Activated naive CD8-positive, alpha-beta T cell treated with anti-CD3 and anti-CD28 coated beads, Interleukin-2, amount 50 U/mL, for 16 hours (primary cell): ENCODE measurements around the gene TMEM161A.
A peak's percentile ranks its signal among the peaks of the same experiment; 100 is the strongest.
"Not testable (repeated sequence)": the region's sequence is repeated elsewhere in the genome, so short reads cannot be mapped to it uniquely, and the experiment has no call there.

Experiments used
- DNase-seq: peaks from one replicate; pipeline ENCODE4 v3.0.0-alpha.2; 2020; ENCODE audit warnings: low read depth, low spot score

TMEM161A gene

DNA sequence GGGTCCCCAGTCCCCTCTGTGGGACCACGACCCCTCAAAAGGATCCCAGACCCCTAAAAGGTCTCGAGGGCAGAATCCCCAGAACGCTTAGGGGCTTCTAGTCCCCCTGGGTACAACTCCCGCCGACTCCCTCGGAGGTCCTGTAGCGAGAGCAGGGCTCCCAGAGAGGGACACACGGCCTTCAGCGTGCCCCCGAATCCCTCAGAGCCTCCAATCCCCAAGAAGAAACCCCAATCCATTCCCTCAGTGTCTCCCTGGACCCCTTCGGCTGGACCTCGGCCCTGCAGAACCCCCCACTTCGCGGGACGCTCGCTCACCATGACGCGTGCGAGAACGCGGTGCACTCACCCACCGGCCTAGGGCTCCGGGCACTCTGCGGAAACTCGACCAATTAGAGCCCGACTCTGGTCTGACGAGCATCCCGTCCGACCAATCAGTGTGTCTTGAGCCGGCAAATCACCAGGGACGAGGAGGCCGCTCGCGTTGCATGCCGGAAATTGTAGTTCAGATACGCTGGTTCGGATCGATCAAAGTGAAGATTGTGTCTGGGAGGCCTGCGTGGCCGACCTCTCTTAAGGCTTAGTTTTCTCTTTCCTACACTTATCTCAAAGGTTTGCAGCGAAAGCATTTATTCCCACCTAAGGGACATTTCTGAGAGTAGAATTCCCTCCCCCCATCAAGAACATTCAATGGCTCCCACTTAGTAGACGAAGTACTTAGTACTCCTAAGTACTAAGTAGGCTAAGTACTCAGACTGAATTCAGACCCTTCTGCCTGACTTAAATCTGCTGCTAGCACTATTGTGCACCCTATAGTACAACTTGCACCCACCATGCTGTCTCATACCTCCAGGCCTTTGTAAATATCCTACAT lies at the start of gene TMEM161A:
Gene TMEM161A, minus strand, starts transcription at position 370 of the 873 bp plus-strand sequence. Its CDS starts 50 bp downstream, at position 320.
- DNase-seq = peak; percentile 95

DNA sequence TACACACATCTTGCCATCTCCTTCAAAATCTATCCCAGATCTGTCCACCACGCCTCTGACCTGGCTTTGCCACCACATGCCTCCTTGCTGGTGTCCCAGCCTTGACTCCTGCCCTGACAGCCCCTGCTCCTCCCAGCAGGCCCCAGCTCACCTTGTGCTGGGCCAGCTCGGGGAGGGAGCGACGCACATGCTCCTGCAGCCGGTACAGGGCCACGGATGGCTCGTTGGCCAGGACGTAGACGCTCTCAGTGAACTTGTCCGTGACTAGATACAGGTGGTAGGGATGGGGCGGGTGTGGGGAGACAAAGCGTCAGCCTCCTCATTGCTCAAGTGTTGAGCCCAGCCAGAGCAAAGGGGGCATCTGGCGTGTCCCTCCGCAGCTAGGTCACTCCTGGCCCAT lies 48.5 kb upstream of the TMEM161A start:
- no peak for DNase-seq

DNA sequence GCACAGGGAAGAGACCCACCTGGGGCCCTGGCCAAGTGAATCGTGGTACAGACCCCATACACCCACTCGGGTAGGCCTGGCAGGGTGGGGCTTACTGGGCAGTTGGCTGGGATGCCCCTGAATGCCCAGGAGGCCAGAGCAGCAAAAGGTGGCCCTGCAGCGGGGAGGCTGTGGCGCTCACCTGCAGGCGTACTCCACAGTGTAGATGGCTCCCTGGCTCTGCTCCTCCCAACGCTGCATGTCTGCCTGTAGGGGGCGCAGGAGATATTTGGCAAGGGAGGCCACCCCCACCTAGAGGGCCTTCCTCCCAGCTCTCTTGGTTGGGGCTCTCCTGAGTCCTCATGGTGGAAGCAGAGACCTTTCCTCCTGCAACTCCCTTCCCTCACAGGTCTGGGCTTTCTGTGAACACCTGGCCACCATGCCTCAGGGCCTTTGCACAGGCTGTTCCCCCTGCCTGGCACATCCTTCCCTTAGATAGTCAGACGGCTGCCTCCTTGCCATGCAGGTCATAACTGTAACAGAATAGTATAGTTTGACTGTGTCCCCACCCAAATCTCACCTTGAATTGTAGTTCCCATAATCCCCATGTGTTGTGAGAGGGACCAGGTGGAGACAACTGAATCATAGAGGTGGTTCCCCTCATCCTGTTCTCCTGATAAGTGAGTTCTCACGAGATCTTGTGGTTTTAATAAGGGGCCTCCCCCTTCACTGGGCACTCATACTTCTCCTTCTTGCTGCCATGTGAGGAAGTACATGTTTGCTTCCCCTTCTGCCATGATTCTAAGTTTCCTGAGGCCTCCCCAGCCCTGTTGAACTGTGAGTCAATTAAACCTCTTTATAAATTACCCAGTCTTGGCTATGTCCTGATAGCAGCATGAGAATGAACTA lies 47.8 kb upstream of the TMEM161A start:
- DNase-seq = peak; percentile 44

DNA sequence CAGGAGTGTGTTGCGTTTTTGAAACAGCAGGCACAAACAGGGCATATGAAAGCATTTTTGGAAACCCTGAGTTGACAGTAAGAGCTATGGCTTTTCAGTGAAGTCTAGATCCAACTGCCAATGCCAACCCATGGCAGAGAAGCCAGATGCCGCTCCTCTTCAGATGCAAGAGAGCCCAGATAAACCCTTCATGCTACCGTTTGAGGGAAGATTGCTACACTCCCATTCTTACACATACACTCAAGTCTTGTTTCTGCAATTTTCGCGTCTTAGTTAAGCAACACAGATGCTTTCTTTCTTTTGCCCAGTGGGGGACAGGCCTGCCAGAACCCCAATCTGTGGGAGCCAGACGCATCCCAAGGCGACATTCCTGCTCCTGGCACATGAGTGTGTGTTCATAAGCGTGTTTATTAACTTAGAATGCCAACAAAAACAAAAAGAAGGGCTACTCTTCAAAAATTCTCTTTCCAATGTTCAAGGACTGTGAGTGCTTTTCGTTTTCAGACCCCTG lies 43.3 kb upstream of the TMEM161A start:
- DNase-seq = no peak

DNA sequence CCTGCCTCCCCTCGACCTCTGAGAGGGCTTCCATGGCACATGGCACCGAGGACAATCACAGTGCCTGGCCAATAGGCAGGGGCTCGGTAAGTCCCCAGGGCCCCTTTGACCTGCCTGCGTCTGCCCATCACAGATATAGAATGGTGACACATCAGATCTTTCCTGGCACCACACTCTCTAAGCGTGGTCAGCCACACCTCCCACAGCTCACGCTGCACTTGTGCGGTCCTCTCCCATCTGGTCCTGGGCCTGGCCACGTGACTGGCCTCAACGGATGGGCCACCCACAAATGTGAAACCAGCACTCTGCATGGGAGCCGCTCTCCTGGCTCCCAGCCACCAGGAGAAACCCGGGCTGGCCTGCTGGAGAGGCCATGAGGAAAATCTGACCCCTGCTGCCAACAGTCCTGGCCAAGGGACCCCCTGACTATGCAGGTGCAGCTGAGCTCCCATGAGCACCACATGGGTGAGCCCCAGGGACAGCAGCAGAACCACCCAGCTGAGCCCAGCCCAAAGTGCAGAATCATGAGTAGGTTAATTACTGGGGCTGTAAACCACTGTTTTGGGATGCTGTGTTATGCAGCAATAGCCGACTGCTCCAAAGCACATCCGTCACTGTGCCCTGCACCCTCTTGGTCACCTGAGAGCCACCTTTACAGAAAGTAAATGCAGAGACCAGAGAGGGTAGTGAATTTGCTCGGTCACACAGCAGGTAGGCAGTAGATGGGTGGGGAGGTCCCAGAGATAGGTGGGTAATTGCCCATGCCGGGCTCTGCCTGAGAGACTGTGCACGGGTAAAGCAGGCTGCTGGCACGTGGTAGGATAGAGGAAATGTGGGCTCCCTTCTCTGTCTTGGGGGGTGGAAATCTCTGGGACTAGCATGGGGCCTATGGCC lies 41.5 kb upstream of the TMEM161A start:
- DNase-seq = no peak

DNA sequence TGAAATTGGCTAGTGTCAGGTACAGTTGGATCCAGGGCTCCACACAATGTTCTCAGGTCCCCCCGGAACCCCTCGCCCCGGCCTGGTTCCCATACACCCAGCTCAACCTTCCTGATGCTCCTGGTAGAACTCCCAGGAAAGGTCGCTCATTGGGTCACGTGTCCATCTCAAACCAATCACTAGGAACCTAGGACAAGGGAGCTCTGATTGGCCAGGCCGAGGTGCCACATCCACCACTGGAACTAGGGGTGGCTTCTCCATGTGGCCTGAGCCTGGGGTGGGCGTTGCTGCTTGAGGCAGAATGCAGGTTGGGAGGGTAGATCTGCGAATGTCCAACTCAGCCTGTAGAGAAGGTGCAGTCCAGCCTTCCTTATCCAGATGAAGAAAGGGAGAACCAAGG lies 38.7 kb upstream of the TMEM161A start:
- DNase-seq = no peak

DNA sequence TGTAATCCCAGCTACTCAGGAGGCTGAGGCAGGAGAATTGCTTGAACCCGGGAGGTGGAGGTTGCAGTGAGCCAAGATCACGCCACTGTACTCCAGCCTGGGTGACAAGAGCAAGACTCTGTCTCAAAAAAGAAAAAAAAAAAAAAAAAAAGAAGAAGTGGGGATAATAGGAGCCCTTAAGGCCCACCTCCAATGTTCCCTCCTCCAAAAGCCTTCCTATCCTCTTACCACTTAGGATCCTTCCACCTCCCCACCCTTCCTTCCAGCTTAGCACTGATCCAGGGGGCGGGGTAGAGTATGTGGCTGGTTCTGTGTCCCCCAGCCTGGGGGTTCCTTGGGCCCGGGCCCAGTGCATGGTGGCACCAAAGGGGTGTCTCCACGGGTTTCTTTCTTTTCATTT lies 35.0 kb upstream of the TMEM161A start:
- DNase-seq = not testable (repeated sequence)

DNA sequence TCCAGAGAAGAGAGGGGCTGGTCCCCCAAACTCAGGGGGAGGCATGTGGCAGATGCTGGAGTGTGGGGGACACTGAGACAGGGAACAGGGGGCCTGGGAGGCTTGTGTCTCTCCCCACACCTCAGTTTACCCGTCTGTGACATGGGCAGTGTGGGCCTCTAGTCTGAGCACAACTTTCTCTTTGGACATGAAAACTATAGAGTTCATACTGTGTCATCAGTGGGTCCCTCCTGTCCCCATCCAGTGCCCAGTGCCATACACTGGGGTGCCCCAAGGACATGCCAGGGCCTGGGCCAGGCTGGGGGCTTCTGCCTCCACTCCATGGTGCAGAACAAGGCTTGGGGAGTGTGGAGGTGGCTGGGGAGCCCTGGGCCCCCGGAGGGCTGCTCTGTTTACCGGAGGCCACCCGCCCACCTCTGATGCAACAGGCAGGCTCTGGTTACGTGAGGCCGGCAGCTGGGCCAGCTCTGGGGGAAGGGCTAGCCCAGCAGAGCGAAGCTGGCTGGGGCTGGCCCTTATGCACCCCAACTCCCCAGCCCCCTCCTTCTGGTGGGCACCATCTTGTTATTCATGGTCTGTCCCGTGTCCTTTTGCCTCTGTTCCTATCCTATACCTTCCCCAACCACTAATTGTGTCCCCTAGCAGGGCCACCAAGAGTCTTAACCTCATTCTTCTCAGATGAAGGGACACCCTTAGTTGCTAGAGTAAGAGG lies 33.7 kb upstream of the TMEM161A start:
- no peak for DNase-seq

DNA sequence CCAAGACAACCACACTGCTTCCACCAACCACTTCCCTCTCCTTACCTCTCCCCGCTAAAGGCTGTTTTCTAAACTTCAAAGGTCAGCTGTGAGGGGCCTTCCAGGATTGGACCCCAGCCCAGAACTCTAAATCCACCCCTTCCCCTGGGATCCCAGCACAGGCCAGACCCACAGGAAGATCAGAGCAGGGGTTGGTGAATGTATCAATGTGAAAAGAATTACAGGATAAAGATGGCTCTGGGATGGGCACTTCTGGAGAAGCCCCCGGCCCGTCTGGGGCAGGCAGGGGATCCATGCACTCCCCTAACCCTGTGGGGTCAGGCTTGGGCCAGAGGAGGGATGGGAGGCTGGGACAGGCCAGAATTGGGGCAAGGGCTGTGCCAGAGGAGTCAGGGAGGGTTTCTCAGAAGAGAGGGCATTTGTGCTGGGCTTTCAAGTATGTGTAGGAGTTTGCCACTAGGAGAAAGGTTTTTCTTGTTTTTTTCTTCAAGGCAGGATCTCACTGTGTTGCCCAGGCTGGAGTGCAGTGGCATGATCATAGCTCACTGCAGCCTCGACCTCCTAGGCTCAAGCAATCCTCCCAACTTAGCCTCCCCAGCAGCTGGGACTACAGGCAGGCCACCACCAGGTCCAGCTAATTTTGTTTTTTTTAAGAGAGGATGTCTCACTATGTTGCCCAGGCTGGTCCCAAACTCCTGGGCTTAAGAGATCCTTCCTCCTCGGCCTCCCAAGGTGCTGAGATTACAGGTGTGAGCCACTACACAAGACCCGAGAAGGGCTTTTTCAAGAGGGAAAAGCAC lies 32.8 kb upstream of the TMEM161A start:
- no peak for DNase-seq

DNA sequence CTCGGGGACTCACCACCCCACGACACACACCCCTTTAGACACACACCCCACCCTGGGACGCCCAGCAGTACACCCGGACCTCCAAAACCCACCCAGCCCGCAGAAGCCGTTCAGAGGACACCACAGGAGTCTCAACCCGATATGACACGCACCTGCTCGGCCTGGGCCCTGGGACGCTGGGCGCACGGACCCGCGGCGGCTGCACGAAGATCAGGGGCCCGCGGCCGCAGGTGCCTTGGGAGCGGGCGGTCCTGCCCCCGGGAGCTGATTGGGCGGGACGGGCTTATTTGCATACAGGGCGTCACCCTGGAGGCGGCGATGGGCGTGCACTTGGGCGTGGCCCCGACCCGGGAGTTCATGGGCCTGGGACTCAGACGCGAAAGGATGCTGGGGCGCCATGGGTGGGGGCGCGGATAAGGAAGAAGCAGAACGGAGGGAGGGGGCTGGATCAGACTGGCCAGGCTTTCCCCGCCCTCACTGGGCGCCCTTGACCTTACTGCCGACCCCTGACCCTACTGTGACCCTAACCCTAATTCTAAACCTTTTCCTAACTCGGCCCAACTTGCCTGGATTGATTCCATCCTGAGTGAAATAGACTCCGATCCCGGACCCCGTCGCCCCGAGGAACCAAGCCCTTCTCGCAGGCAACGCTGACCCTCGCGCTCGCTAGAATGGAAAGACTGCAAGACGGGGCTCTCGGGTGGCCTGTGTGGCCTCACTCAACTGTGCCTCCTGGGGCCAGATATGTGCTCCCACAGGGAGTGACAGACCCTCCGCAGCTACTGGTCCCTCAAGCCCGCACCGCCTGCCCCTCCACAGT lies 32.0 kb upstream of the TMEM161A start, which contains the start of gene MEF2B:
Gene MEF2B, minus strand, starts transcription at position 211 of the 820 bp plus-strand sequence. CDS start 19,528 bp downstream, outside the sequence.
- DNase-seq = peak; percentile 57

DNA sequence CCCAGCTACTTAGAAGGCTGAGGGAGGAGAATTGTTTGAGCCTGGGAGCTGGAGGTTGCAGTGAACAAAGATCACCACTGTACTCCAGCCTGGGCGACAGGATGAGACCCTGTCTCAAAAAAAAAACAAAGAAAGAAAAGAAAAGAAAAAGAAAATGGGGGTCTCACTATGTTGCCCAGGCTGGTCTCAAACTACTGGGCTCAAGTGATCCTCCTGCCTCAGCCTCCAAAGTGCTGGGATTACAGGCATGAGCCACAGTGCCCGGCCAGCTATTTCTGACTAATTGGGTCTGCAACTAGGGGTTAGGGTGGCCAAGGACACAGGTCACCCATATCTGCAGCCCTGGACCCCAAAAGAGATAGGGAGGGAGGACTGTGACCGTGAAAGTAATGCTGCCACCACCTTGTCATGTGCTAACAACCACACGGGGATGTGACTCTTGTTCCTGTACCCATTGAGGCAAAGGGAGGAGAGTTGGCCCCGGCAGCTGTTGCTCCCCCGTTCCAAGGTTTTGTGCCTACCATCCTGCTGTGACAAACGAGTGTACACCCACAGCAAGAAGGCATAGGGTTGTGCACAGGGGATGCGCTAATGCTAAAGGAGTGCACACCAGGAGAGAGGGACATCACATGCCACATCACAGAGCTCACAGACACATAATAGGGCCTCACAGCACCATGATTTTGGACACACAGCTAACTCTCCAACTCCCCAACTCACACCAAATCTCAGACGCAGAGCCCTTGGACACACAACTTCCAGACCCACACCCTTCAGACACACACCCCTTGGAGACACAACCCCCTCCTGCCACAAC lies 31.2 kb upstream of the TMEM161A start:
- no peak for DNase-seq

DNA sequence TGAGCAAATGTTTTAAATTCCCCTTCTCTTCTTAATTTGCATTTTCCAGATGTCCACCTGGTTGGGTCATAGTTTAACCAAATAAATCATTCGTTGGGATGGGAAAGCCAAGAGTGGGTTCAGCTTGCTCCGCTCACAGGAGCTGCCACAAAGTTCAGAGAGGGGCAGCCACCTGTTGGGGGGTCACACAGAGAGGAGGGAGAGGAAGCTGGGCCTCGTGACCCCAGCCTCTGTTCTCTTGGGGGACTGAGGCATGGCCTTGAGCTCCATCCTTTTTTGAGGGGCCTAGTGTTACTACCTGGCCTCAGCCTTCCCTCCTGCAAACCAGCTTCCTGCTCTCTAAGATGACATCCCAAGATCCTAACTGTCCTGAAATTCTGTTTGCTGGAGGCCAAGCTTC lies 29.3 kb upstream of the TMEM161A start:
- no peak for DNase-seq

DNA sequence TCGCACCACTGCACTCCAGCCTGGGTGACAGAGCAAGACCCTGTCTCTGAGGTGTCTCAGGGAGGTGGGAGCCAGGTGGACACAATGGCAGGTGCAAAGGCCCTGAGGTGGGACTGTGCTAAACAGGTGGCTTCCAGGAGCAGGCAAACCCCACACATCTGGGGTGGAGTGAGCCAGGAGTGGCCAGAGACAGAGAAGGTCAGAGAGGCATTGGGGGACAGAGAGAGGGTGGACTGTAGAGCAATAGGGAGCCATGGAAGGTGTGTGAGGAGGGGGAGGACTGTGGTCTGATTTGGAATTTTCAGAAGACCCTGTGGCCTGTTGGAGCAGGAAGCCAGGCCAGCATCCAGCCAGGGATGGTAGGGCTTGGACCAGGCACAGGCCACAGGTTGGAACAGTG lies 27.1 kb upstream of the TMEM161A start:
- no peak for DNase-seq

DNA sequence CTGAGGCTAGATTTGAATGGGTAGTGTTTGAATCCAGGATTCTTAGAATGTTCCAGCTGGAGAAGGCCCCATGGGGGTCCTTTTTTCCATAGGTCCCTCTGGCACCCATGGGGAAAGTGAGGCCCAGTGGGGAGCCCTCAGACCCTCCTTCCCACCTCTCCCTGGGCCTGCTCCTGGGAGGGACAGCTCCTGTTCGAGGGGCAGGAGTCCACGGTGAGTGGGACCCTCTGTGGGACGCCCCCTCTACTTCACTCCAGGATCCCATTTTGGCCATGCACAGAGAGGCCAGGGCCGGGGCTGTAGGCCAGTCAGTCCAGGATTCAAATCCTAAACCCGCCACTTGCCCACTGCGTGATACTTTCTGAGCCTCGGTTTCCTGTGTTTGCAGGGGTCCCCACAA lies 24.2 kb upstream of the TMEM161A start:
- DNase-seq = no peak

DNA sequence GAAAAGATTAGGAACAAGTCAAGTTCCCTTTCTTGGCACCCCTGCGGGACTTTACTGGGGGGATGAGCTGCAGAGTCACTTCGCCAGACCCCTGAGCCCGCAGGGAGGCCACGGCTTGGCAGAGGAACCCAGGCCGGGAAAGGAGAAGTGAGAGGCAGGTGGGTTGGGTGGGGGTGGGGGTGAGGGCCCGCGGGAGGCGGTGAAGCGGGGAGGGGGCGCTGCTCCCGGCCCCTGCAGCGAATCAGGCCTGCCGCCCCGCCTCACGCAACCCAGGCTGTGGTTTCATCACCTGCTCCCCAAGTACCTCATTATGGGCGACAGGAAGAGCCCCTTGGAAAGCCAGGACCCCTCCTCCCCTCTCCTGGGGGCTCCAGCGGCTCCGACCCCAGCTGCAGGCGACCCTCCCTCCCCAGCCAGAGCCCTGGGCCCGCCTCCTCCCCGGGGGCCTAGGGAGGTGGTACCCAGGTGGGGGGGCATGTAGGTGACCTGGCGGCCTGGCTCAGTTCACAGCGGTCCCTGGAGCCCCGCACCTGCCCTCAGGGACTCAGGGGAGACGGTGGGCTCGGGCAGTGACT lies 22.3 kb upstream of the TMEM161A start:
- no peak for DNase-seq

DNA sequence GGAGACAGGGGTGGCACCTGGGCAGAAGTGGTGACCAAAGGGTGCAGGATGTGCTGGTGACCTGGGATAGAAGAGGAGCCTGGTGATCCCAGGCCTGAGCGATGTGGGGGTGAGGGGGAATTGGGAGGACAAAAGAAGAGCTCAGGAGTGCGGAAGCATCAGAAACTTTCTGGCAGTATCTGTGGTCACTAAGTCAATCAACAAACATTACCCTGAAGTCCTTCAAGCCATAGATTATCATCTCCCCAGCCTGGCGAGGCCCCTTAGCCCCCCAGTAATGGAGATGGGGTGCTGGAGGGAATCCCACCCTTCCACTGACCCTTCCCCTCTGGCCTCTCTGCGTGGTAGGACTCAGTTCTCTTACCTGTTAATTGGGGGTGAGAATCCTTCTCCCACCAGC lies 21.3 kb upstream of the TMEM161A start:
- no peak for DNase-seq

DNA sequence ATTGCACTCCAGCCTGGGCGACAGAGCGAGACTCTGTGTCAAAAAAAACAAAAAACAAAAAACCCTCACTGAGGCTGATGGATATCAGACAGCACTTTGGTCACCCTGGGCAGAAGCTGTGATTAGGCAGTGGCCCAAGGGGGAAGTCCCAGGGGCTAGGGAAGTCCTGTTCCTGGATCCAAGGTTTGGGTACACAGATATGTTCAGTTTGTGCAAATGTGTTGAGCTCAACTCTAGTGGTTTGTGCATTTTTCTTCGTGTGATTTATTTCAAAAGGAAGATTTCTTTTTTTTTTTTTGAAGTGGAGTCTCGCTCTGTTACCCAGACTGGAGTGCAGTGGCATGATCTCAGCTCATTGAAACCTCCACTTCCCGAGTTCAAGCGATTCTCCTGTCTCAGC lies 19.5 kb upstream of the TMEM161A start:
- DNase-seq = no peak
